Measurements from ENCODE around the gene ARL4A.
"Not testable (repeated sequence)": the region's sequence is repeated elsewhere in the genome, so short reads cannot be mapped to it uniquely, and the experiment has no call there.

Gene ARL4A

DNA sequence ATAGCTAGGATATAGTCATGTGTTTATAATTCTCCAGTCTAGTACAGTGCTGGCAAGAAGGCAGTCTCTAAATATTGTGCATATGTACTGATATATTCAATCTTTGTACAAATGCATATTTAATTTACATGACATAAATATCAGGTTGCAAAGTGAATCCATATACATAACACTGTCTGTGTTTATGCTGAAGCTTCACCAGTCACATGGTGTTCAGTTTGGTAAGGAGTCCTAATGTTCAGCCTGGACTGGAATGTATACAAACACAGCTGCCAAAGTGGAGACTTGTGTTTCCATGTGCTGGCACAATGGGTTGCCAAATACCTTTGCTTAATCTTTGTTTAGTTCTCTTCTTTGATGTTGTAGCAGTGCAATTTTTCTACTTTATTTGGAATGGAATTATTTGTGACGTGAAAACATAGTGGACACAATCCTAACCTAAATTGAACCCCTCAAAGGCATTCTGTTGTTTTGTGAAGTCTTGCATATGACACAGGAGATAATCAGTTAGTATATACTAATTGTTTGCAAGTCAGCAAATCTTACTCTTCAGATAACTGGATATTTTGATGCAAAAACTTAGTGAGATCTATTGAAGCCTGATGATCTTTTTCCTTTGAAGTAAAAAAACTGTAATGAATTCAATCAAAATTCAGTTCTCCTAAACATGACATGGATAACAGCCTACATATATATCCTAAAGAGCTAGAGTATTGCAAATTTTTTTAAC, 17.3 kb upstream of the ARL4A start:
- no peak for DNase-seq (ENCODE audit: low spot score)

DNA sequence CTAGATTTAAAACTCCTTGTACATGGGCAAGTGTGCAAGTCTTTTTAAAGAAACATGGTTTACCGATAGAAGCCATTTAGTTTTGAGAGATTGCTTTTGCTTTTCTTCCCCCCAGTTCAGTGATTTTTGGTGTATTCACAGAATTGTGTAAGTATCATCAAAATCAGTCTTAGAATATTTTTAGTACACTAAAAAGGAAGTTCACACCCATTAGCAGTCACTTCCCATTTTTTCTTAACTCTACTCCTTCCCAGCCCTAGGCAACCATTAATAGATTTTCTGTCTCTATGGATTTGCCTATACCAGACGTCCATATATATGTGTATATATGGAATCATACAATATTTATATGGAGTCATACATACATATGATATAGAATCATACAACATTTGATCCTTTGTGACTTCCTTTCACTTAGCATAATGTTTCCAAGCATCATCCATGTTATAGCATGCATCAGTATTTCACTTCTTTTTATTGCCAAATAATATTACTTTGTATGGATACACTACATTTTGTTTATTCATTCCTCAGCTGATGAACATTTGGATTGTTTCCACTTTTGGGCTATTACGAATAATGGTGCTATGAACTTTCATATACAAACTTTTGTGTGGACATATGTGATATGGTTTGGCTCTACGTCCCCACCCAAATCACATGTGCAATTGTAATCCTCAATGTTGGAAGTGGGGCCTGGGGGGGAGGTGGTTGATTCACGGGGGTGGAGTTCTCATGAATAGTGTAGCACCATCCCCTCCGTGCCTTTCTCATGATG, 16.5 kb upstream of the ARL4A start:
- no peak for DNase-seq (ENCODE audit: low spot score)

DNA sequence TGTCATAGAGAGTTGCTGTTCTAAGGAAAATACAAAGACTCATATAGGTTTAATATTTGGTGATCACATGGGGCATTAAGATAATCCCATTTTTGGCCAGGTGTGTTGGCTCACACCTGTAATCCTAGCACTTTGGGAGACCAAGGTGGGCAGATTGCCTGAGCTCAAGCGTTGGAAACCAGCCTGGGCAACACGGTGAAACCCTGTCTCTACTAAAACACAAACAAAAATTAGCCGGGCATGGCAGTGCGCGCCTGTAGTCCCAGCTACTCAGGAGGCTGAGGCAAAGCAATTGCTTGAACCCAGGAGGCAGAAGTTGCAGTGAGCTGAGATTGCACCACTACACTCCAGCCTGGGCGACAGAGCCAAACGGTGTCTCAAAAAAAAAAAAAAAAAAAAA, 14.0 kb upstream of the ARL4A start:
- DNase-seq (ENCODE audit: low spot score): not testable (repeated sequence)

DNA sequence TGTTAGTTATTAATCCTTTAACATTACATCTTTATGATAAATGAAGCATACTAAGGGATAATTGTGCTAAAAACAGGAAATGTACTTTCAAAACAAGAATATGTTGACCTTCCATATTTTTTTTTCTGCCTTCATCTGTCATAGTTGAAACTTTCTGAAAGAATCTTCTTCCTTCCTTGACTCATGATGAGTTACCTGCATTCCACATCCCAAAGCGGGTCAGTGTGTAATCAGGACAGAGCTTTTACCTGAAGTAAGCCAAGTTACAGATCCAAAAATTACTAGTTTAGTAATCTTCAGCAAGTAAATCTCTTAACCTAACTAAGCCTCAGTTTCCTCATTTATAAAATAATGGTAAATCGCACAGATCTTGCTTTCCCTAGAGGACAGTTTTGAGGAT, 13.4 kb upstream of the ARL4A start:
- DNase-seq (ENCODE audit: low spot score): no peak

DNA sequence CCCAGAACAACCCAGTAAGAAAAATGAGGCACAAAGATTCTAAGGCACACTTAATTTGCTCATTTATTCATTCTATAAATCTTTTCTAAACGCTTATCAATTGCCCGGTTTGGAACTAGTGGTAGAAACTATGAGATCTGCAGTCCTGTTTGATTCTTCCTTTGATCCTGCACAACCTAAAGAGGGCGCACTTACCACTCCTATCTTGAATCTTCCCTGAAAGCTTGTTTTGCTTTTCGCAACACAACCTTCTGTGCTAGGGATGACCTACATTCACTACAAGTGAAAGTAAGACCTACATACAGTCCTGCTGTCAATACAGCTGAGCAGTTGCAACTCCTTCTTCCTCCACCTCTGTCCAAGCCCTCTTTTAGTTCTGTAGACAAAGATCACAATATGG, 12.6 kb upstream of the ARL4A start:
- peak; percentile 40 for DNase-seq (ENCODE audit: low spot score)

DNA sequence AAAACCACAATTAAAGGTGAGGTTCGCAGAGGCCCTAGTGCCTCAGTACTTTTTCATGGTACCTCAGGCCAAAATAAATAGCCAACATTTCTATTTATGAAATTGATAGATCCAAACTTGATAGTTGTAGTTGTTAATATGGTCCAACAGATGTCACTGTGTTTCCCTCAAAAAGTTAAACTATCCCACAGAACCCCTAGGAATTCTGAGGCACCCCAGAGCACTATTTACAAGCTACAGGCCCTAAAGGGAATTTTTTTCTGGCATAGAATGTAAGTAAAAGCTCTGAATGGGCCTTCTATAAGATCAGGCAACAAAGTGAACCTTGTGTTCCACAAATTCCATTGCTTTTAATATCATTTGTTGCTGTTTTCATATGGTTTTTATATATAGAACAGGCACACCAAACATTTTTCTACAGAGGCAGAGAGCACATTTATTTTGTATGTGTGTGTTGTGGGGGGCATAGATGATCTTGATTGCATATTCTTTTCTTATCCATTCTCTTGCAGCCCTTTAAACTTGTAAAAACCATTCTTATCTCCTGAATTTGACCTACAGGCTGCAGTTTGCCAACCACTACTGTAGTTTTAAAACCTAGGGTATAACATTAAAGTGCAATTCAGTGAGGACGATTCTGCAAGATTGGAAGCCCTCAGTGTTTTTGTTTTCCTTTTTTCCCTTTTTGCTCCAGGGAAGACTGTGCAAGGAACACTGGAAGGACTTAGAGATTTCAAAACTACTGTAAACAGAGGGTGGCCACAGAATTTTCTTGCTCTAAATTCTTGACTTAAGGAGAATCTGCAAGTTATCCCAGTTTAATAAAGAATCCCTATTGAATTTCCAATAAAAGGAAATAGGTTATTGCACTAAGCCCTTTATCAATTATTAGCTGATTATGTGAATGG, 3.5 kb upstream of the ARL4A start:
- peak; percentile 56 for DNase-seq (ENCODE audit: low spot score)

DNA sequence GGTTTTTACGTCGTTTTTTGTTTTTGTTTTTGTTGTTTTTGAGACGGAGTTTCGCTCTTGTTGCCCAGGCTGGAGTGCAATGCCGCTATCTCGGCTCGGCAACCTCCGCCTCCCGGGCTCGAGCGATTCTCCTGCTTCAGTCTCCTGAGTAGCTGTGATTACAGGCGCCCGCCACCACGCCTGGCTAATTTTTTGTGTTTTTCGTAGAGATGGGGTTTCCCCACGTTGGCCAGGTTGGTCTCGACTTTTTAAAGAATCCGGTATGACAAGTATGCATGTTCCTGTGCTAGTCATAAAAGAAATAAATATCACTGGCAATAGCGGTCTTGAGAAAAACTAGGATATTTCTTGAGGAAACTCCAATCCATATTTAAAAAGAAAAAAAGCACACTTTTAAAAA, 2.7 kb upstream of the ARL4A start:
- no peak for DNase-seq (ENCODE audit: low spot score)

DNA sequence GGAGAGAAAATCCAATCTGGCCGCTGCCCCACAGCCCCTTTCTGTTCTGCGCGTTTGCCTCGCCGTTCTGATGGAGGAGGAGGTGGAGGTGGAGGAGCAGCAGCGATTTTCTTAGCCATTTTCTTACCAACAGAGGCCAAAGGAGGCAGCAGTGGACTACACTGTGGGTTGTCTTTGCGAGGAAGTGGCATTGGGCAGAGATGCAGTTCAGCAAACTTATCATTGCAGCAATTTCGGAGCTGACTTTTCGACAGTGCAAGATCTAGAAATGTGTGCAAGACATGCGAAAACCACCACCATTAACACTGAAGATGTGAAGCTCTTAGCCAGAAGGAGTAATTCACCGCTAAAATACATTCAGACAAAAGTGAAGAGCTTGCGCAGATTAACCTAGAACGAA, 1.9 kb upstream of the ARL4A start:
- no peak for DNase-seq (ENCODE audit: low spot score)

DNA sequence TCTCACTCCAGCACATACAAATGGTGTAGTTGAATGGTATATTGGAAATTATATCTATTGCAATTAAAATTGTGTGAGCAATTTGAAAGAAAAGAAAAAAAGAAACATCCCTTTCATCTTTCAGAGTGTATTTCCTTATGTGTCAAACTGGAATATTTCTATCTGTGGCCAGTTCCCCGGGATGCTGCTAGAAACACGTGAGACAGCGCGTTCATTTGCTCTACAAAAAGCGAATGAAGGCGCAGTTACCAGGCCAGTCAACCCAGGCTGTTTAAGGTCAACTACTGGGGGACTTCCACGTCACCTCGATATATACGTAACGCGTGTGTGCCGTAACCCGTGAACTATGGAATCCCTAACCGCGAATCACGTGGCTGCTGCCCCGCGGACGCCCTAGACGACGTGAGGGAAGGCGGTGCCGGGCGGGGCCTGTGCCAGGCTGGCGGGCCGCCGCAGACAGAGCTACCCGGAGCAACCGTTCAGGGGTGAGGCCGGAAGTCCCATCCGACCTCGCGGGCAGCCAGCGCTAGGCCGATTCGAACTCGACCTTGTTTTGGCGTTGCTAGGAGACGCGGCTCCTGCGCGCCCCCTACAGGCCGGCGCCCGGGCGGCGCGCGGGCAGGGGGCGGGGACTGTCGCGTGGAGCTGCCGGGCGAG, 1.1 kb upstream of the ARL4A start:
- DNase-seq (ENCODE audit: low spot score): peak; percentile 87

DNA sequence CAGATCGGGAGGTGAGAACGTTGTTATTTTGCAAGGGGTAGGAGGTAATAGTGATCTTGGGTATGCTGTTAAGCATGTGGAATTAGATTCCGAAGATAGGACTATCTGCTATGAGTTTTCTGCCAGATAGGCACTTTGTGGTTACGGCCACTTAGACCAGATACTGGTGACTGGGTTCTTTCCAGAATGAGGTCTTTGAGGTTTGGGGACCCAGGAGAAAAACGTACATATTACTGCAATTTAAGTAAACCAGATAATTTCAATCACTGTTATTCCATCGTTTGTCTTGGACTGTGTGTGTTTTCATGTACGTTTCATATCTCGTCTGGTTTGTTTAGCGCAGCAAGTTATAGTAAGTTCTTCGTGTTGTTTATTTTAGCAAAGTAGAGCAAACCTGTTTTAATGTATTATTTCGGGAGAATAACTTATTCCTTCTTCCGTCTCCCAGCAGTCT, 312 bp downstream of the ARL4A start:
- DNase-seq (ENCODE audit: low spot score): no peak

DNA sequence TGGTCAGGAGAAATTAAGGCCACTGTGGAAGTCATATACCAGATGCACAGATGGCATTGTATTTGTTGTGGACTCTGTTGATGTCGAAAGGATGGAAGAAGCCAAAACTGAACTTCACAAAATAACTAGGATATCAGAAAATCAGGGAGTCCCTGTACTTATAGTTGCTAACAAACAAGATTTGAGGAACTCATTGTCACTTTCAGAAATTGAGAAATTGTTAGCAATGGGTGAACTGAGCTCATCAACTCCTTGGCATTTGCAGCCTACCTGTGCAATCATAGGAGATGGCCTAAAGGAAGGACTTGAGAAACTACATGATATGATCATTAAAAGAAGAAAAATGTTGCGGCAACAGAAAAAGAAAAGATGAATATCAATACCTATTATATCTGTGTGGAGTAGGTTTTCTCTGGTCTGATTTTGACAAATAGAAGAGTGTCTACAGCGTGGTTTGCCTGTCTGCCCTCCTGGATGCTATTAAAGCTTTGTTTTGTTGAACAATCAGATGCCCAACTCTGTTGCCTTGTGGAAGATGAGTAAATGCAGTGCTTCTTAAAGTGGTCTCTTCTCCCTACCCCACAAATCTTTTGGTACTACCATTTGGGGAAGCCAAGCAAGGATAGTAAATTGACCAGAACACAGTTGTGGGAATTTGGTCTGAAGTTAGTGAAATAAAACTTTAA, 1.2 kb downstream of the ARL4A start:
- not testable (repeated sequence) for DNase-seq (ENCODE audit: low spot score)

DNA sequence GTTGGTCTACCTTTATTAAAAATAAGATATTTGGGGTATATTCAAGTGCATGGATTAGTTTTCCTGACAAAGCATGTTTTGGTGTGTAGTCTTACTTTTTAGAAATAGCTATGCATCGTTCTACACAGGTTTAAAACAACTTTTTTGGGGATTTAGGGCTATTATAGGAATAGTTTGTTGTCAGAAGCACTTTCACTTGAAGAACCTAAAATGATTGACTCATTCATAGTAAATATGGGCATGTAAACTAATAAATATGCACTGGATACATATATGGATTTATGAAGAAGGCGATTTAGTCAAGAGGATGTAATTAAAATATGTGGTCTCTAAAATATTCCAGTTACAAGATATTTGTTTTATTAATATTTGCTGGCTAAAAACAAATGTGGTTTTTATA, 2.0 kb downstream of the ARL4A start:
- no peak for DNase-seq (ENCODE audit: low spot score)

DNA sequence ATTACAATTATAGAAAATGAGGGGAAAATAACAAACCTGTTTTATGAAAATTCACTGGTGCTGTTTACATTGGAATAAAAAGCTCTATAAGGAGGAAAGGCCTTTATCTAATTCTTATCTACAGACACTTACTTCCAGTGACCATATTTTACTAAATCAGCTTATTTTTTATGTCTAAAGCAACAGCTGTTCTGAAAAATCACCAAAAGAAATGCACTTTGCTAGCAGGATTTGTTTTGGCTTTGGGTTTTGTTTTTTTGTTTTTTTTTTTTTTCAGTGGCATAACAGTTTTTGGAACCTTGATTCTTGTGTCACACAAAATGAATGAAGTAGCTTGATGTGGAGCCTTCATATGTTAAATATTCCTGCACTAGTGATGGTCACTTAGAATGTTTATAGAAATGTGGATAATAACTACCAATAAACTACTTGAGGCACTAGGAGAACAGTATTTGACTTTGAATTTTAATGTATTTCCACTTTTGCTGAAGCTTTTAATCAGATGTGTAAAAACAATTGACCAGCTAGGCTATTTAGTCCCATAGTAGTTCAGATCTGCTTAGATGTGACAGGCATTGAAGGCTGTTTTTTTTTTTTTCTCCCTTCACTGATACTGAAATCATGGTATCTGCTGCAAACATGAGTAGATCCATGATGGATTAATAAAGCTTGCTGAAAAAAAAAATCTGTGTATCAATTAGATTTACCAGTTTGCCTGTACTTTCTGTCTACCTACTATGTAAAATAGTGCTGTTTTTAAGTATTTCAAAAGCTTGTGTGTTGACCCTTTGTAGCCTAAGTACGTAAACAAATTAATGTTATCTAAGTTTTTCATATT, 2.8 kb downstream of the ARL4A start:
- no peak for DNase-seq (ENCODE audit: low spot score)

DNA sequence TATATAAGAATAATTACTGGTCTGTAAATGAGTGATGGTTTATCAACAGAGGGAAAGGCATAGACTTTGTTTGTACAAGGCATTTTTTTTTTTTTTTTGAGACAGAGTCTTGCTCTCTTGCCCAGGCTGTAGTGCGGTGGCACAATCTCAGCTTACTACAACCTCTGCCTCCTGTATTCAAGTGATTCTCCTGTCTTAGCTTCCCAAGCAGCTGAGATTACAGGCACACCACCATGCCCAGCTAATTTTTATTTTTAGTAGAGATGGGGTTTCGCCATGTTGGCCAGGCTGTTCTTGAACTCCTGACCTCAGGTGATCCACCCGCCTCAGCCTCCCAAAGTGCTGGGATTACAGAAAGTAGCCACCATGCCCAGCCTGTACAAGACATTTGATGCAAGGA, 4.0 kb downstream of the ARL4A start:
- not testable (repeated sequence) for DNase-seq (ENCODE audit: low spot score)

DNA sequence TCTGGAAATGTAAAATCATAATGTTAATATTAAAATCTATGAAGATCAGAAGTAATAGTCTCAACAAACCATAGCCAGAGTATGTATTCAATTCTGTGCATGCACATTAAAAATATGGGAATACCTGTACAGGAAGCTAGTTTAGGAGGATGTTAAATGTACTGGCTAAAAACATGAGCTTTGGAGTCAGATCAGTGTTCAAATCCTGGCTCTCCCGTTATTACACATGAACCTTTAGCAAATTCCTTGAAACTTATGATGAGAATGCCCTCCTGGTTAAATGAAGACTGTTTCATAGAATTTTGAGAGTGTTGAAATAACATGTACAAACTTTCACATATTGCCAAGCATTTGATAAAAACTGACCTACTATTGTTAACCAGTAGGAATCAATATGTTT, 4.6 kb downstream of the ARL4A start:
- no peak for DNase-seq (ENCODE audit: low spot score)

DNA sequence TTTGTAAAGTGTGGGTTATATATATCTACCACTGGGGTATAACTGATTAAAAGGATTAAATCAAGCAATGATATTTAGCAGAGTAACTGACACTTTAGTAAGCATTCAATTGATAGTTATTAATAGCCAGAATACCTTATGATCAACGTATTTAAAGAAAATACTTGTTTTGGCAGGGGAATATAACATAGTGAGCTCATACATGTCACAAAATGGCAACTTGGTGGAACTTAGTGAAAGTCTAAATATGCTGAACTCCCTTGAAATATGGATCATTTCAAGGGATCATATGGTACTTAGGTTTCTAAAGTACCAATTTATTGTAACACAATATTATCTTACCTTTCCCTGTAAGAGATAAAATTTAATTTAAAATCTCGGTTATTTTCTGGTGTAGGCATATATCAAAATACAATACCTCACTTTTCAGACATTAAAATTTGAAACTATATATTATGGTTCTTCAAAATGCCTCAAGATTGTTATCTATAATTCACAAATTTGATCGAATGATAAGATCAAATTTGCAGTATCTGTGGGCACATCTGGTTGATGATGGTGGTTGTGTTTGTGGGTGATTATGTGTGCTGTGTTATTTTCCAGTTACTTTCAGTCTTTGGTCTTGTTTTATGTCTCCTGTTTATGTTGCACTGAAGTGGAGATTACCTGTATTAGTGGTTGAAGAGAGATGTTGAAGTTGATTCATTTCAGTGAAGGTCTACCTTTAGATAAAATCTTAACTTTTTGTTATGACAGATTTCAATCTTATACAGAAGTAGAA, 5.2 kb downstream of the ARL4A start:
- no peak for DNase-seq (ENCODE audit: low spot score)

DNA sequence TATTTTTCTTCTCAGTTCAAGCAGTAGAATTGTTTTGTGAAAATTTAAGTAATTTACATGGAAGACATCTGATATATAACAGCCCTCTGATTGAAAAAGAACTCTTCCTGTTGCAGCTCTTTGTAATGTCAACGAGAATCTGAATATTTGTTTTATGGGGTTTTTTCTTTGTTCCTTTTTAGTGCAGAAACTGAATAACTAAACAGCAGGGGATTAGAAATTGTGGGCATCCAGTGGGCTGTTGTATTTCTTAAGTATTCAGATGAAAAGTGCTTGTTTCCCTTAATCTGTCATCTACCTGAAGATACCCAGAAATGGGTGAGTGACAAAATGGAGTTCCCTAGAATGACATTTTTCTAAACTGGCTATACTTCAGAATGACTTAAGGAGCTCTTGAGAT, 7.4 kb downstream of the ARL4A start:
- no peak for DNase-seq (ENCODE audit: low spot score)

DNA sequence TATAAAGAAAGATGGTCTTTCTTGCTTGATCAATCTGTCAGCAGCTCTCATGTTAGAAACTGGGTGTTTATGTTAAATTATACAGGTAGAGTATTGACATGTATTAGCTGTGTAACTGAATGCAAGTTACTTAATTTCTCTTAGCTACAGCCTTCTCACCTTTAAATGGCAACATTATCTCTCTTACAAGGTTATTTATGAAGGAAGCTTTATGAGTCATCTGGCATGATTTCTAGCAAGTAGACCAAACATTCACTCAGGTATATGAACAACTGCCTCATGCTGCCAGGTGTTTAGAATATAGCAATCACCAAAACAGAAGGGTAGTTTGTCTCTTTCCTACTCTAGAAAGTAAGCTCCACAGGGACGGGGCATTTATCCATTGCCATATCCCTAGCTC, 8.5 kb downstream of the ARL4A start:
- DNase-seq (ENCODE audit: low spot score): no peak

DNA sequence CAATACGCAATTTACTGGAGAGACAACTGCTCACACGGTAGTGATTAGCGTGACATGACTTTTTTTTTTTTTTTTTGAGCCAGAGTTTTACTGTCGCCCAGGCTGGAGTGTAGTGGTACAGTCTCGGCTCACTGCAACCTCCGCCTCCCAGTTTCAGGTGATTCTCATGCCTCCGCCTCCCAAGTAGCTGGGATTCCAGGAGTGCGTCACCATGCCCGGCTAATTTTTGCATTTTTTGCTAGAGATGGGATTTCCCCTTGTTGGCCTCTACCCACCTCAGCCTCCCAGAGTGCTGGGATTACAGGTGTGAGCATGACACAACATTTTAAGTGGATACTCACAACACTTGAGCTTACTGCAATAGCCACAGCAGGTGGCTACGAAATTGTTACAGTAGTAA, 11.9 kb downstream of the ARL4A start:
- DNase-seq (ENCODE audit: low spot score): no peak

DNA sequence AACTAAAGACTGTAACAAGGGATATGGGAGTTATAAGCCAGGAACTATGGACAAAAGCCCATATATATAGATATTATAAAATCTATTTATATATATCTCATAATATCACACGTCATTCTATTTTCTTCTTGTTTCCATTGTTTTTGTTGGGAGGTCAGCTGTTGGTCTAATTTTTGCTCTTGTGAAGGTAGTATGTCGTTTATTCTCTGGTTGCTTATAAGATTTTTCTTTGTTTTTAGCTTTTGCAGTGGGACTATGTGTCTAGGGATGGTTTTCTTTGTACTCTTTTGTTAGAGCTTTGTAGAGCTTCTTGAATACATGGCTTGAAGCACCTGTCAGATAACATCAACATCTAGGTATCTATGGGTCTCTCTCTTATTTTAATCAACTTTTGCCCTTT, 14.0 kb downstream of the ARL4A start:
- DNase-seq (ENCODE audit: low spot score): no peak
